NAMALWA (cell line): ENCODE results near the gene PRKCE.

Source experiments
- DNase-seq: peaks from one replicate; pipeline ENCODE4 v3.0.0-alpha.2; 2015; ENCODE audit warnings: low spot score

The PRKCE gene

GRCh38 chr2:46118656-46119371 lies 467.3 kb downstream of the PRKCE start:
- DNase-seq, result no peak

DNA sequence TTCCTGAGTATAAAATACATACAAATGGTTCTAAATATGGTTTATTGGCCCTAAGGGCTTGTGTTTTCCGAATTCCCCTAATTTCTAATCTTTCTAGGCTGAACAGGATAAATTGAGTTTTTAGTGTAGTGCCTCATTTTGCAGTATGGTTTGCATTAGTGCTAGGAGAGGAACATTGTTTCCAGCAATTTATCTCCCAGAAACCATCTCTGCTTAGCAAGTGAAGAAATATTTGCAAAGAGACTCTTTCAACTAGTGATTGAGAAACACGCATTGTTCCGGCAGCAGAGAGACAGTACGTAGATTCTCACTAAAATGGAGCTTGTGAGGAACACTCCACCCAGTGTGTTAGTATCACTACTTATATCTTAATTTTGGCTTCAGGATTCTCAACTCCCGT lies 468.0 kb downstream of the PRKCE start:
- DNase-seq, result no peak

DNA sequence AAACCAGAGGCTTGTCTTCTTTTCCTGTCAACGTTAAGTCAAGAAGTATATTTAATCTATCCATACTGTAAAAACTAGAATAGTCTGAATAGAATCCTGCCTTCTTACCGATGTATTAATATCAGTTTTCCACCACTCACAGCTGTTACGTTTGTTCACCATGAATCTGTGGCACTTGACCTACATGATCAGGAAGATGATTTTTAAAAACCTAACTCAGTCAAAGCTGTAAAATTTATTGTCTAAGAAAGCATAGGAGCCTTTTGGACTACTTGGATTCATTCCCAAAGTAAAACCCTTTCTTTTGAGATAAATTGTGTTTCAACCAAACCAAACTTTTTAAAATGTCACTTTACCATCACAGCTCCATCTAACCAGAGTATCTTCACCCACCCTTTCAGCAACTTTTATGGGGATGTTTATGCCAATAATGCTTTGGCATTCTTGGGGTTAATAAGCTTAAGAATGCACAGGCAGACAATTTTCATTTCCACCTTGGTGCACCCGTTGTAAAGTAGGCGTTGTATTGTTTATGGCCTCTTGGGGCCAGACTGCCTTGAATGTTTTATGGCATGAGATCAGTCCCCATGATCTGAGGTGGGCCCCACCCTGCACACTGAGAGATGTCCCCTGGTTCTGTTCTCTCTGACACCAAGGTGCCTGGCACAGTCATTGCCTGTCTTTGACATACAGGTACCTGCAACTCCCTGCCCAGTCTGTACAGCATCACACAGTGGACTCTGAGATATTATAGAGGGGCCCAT lies 469.5 kb downstream of the PRKCE start:
- DNase-seq, result no peak

DNA sequence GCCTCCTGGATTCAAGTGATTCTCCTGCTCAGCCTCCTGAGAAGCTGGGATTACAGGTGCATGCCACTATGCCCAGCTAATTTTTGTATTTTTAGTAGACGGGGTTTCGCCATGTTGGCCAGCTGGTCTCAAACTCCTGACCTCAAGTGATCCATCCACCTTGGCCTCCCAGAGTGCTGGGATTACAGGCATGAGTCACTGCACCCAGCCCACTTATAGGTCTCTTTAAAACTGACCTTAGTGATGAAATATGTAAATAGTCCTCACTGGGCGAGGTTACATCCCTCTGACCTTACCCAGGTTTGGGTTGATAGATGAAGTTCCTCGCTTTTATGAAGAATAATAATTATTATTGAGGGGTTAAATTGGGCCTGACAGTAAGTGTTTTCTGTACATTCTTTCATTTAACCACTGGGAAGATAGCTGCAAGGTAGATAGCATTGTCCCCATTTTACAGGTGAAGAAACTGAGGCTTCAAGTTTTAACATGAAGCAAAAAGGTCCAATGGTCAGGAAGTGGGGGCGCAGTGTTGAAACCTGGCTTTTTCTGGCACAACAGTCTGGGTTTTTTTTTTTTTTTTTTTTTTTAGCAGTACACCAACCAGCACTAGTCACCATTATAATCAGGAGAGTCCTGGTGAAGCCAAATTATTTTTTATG lies 471.0 kb downstream of the PRKCE start:
- no peak for DNase-seq

DNA sequence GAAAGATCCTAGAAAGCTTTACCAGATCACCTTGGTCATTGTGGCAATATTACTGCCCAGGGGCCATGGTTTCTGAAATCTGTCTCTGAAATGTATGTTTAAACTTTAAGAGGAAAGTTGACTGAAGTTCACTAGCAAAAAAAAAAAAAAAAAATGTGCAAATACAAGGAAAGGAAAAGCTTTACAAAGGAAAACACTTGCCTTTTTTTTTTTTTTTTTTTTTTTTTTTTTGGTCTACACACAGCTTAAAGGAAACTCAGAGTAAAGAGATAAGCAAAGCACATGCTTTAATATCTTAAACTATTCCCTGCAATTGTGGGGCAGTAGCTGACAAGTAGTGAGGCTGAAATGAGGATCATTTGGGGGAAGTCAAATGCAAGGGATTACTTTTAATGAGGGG lies 471.5 kb downstream of the PRKCE start:
- DNase-seq, result no peak

DNA sequence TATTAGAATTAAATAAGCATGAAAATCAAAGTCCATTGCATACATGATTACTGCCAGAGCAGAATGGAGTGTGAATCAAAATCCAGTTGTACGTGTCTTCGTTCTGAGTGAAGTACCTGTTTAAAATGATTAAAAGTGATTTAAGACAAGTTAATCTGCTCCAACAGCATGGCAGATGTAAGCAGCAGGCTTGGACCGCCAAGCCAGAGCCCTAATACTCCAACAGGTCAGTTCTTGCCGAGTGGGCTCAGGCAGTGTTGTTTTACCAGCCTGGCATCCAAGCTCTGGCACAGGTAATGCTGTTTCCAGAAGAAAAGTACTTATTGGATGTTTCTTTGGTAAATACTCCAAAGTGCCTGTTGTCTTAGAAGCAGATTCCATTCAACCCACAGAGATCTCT lies 474.3 kb downstream of the PRKCE start:
- no peak for DNase-seq

GRCh38 chr2:46126571-46126970 lies 475.1 kb downstream of the PRKCE start:
- no peak for DNase-seq

DNA sequence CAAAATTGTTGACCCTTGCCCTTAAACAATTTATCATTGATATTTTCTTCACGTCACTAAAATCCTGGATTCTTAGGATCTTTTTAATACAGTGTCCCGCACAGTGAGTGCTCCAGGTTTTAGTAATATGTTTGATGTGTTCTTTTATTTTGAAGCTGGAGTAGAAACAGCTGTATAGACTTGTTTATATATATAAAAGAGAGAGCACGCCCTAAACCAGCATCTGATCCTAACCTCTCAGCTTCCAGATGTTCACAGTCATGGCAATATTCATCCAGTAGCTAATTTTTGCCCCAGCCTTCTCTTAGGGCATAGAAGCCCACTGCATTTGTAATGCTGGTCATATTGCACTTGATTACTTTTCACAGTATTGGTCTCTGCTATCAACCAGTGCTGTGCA lies 475.7 kb downstream of the PRKCE start:
- no peak for DNase-seq

- DNase-seq, result no peak
These were observed 479.0 kb downstream of the PRKCE start for GRCh38 chr2:46130511-46130910.

GRCh38 chr2:46132996-46133395 lies 481.5 kb downstream of the PRKCE start:
- no peak for DNase-seq

DNA sequence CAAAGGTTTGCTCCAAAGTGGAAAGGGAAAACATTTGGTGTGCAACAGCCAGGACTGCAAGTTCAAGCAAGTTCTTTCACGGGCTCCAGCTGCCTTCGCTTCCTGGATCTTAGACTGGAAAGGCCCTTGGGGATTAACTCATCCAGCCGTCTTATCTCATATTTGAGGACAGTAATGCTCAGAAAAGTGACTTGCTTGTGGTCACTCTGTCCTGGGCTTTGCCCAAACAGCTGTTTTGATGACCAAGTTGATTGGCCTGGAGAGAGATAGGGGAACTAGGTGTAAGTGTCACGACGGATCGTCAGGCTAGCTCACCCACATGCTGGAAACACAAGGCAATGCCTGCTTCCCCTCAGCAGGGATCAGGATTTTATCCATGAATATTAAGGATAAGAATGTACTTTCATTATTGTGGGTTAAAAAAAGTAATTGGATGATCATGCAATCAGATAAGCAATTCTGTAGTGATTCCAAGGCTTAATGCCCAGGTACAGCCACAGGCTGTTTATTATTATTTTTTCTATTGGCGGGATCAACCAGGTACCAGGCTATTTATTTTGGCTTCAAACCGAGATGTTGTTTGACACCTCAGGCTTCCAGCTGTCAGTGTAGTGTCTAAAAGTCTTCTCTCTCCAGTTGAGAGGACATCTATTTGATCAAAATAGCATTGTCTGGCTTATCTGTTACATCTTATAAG lies 483.2 kb downstream of the PRKCE start:
- DNase-seq, result no peak

GRCh38 chr2:46135228-46135855 lies 483.9 kb downstream of the PRKCE start:
- no peak for DNase-seq

DNA sequence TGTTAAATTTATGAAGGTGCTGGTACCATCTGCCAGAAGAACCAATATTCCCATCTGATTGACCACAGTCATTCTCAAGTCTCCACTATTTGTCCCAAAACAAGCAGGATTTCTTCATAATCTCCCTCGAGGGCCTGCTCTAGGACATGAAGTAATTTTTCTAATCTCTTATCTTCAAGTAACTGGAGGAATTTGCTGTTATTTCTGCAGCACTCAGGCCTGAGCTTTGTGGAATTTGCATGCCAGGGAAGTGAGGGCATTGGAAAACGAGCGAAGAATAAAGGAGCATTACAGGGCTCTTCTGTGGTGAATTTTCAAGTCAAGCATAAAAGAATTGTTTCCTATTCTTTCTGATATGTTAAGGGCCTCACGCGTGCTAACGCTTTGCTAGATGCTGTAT lies 484.5 kb downstream of the PRKCE start:
- no peak for DNase-seq

DNA sequence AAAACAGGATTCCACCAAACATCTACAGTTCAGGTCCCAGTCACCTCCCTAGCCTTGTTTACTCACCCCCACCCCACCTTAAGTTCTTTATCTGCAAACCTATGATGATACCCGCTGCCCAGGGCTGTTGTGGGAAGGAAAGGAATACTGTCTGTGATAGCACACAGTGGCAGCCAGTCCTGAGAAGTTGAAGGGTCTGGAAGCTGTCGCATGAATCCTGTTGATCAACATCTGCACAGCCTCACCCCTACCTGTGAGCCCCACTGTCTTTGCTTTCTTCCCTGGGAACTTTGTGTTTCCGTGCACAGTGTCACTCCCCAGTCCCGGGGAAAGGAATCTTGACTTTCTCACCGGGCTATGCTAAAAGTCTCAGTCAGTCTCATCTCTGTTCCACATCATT lies 485.0 kb downstream of the PRKCE start:
- no peak for DNase-seq

DNA sequence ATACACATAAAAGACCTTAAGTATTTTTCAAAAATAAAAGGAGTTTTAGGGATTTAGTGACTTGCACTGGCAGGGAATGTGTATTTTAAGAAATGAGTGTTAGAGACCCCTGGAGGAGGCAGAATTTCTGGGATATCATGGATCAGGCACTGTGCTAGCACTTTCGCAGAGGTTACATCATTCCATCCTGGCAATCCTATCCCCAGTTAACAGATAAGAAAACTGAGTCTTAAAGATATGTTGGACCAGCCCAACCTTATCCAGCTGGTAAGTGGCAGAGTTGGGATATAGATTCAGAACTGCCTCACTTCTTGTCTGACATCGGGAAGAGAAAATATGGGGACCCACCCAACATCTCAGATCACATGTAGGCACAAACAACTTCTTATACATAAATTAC lies 485.5 kb downstream of the PRKCE start:
- DNase-seq, result no peak

GRCh38 chr2:46142546-46143428 lies 491.3 kb downstream of the PRKCE start:
- no peak for DNase-seq

DNA sequence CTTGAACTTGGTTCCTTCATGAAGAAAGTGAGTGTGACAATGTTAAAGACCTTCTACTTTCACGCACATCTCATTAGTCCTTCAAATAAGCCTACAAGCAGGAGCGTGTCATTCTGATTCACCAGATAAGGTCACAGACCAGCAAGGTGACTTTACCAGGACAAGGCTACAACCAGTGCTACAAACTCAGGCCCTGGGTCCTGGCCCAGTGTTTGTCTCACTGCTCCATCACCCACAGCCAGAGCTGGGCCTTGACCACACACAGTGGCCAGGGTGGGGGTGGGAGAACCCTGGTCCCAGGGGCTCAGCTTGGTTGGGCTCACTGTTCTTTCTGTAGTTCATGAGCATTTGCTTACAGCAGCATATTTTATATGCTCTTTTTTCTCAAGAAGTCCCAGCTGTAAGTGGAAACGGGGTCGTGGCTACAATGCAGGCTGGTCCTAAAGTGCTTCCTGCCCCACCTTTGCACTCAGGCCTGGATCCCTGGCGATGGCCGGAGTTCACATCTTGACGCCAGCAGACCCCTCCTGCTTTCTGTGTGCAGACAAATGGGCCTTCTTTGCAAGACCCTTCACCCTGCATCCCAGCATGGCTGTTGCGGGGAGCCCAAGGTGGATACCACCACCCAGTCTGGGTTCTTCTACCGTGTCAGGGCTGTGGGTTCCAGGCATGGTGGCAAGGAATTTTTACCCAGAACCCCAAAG lies 492.1 kb downstream of the PRKCE start:
- DNase-seq, result no peak

DNA sequence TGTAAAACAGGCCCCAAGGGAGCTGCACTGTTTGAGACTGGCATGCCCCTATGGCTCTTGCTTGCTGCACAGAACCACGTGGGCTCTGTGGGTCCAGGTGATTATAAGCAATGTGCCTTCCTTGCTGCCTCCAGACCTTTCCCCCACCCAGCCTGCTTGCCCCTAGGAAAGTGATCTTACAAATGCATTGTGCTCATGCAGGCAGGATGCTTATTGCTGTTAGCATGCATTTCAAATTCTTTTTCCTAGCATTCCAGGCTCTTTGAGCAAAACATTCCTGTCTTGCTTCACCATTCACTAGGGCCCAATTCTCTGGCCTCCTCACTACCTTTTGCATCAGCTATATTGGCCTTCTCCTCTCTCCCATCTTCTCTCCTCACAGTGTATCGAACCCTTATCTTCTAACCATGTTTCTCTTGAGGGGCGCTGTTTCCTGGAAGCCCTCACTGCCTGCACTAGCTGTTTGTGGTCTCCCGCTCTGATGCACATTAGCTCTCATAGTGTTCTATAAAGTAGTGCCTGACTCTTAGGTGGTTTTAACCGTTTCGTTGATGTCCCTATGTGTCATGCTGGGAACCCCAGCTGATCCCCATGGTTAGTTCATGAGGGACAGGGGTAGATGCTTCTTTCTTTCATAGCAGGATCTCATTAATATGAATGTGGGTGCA lies 492.8 kb downstream of the PRKCE start:
- DNase-seq, result no peak

DNA sequence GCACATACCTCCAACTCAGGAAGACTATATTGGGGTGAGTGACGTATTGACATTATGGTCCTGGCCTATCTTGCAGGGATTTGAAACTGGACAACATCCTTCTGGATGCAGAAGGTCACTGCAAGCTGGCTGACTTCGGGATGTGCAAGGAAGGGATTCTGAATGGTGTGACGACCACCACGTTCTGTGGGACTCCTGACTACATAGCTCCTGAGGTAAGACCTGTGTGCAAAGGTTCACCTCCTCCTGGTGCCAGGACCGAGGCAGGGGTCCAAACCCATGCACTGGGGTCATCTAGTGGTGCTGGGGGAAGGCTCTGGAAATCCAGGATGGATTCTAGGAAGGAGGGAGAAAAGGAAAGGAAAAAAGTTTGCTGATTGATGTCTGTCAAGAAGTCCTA lies 493.5 kb downstream of the PRKCE start:
- DNase-seq, result no peak

- no peak for DNase-seq
These were observed 494.4 kb downstream of the PRKCE start for GRCh38 chr2:46145840-46146239.
